T-helper 2 cell (primary cell): ENCODE results near the gene MRPS27.

ENCODE experiments used
- DNase-seq, 5 experiments: peaks; one replicate each; pipeline versions ENCODE4 v3.0.0 to v3.0.0-alpha.2; 2012 to 2022

The MRPS27 gene

DNA sequence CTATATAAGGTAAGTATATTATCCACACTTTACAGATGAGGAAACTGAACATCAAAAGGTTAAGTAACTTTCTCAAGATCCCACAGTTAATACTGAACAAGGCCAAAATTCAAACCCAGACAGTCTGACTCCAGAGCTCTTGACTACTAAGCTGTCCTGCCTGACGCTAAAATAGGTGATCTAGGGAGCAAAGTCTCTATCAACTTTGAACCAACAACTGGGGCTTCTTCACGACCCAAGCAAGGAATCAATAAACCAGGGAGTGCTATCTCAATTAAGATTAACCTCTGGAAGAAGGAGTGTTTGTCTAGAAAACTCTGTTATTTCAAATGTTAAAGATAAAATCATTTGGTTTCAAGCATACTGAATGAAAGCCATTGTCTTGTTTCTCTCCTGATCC, 64.4 kb downstream of the MRPS27 start:
- no peak for DNase-seq

DNA sequence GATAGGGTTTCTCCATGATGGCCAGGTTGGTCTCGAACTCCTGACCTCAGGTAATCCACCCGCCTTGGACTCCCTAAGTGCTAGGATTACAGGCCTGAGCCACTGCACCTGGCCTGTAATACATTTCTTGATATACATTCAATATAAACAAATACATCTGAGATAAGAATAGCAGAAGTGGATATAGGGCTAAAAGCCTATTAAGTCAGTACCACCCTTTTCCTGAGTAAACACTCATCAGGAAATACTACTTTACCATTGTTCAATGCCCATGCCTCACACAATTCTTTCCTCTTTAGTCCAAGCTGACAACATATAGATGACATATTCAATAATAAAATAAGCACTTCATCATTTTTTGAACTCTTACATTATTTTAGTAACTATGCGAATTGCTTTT, 64.8 kb downstream of the MRPS27 start:
- DNase-seq = no peak

DNA sequence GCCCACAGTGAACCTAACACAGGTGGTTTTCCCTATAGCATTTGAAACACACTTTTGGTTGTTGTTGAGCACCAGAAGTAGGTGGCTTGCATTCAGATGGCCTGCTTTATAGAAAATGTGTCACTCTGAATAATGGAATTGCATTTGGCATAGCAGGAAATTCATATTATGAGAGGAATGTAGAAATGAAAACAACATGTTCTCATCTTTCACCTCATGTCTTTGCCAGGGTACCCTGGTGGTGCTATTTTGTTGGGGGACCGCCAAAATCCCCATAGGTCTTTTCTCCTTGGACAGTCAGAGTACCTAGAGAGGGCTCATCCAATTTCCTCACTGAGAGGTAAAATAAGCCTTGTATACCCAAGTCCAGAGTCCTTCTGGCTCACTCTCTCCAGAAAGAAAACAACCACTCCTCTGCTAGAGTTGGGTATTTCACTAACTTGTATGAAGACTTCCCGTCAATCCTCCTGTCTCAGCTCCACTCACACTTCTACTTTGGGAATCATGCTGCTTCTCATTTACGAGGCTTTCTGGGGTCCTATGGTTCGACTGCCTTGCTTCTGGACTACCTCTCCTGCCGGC, 67.4 kb downstream of the MRPS27 start:
- no peak for DNase-seq

DNA sequence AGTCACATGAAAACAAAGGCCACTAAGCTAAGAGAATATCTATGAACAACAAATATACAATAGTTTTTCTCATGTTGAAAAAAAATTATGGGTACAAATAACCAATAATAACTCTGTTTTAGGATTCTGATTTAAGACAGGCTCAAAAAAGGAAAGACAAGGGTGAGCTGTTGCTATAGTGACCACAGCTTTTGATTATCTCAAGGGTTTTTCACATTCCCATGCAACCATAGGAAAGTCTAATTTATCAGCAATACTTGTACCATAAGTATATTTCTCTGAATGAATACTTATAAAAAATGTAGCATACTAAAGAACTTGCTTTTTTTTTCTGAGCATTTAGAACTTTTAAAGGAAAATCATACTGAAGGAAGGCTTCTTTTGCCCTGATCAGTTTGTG, 68.0 kb downstream of the MRPS27 start:
- DNase-seq = no peak

DNA sequence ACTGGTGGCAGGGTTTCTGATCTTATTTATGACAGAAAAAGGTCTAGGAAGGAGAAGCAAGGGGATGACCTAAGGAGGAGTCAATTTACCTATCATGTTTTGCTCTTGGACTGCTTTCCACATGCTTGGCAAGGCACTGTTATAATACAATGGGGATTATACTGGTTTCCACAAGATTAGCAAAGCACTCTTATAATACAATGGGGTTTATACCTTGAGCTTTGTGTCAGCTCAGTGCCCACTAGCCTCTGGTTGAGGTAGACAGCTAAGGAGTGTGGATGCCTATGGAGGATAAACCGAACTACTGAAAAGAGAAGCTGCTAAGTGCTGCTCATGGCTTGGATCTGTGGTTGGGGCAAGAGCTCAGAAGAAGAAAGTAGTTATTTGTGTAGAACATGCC, 68.7 kb downstream of the MRPS27 start:
- no peak for DNase-seq

DNA sequence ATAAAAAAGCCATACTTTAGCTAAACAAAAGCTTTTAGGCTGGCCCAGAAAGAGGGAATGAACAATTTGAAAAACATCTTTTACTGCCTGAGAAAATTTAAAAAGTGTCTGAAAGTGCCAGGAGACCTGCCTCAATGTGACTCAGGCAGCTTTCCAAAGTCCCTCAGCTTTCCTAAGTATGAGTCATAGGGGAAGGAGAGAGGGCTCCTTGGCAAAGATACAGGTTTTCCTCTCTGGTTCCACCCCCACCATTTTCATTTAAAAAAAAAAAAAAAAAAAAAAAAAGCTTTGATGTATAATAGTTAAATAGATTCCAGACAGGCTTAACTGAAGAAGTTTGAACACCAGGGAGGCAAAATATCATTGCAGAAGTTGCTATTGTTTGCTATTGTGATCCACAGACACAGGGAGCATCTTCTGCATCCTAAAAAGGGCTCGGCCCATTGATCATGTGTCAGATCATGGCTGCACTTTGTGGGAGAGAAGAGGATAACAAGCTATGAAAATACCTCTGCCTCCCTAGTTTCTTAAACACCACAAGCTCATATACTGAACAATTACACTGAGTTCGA, 71.5 kb downstream of the MRPS27 start:
- DNase-seq = no peak

DNA sequence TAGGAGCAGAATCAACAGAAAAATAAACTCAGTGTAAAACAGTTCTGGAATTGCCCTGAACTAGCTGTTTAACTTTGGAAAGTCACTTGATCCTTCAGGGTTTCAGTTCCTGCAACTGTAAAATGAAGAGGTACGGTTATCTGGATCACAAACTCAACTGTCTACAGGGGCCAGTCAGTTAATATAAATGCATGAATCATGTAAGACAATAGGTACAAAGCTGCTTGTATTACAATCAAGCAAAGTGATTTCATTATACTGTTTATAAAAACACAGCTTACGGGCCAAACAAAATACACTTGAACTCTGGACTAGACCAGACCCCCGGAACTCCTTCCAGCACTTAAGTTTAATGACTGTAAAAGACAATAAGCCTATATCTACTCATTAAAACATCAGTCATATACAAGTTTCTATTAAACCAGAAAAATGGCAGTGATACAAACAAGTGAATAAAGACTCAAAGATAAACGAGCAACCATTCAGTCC, 73.0 kb downstream of the MRPS27 start:
- DNase-seq = no peak

DNA sequence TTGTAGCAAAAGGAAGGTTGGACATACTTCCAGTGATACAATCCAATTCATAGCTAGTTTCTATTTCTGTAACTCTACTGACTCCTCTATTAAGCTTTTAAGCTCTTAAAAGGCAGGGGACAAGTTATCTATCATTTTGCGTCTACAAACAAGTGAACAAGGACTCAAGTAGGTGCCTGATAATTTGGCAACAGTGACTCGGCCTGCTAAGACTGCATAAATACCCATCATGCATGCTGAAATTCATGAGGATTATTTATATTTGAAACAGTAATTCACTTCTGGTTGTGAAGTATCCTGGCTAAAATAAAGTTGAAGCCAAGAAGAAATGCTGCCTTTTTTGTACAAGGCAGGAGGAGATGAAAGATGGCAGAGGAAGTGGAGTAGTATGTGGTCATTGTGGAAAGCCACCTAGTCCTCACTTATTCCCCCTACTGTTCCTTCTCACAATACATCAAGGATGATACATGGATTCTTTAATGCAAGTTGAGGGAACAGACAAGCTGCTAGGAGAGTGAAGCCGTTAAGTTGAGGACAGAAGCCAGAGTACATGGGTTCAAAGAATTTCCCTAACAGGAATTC, 74.0 kb downstream of the MRPS27 start:
- DNase-seq = peak in 1 of 5 experiments; percentile 26

DNA sequence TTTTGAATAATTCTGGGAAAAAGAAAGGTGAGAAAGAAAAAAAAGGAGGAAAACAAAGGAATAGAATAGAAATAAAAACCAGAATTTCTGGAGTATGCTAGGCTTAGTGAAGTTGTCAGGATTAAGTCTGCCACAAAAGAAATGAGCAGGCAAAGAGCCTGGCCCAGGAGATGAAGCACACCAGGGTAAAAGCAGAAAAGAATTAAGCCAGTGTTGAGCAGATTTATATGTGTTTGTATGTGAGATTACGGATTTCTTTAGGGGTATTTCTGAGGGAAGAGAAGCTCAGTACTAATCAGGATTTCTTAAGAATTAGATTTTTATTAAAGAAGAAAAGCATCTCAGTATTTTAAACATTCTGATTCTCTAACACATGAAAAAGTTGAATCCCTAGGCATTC, 74.5 kb downstream of the MRPS27 start:
- DNase-seq = no peak

DNA sequence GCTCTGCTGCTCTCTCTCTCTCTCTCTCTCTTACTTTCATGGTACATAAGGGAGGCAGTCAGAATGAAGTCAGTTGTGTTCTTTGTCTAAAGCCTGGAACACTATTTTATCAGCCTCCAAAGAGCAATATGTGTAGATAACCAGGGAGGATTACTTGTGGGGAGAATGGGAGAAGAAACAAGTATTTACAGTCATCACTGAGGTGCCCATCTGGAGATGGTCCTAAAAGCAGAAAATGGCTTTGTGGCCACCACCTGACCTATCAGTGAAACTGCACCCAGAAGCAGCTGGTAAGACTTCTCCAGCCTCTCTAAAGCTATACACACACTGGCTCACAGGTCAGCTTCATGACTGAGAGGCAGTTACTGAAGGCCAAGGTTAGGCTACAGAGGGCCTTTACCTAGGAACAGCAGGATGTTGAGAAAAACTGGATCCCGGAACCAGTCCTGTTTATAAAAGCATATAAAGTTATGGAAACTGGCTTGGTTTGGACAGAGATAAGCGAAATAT, 75.1 kb downstream of the MRPS27 start:
- no peak for DNase-seq

DNA sequence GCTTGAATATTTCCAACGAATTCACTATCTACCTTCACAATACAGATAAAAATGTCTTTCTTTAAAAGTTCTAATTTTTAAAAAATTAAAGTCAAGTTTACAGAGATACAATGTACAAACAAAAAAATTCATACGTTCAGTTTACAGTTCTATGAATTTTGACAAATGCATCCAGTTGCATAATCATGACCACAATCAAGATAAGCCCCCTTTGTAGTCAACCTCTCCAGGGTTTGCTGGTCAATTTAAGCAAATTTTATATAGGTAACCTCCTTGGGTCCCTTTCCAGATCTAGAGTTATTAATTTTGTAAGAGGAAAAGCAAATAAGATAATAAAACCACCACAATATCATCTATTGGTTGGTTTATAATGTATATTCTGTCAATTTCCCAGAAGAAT, 76.3 kb downstream of the MRPS27 start:
- DNase-seq = no peak

DNA sequence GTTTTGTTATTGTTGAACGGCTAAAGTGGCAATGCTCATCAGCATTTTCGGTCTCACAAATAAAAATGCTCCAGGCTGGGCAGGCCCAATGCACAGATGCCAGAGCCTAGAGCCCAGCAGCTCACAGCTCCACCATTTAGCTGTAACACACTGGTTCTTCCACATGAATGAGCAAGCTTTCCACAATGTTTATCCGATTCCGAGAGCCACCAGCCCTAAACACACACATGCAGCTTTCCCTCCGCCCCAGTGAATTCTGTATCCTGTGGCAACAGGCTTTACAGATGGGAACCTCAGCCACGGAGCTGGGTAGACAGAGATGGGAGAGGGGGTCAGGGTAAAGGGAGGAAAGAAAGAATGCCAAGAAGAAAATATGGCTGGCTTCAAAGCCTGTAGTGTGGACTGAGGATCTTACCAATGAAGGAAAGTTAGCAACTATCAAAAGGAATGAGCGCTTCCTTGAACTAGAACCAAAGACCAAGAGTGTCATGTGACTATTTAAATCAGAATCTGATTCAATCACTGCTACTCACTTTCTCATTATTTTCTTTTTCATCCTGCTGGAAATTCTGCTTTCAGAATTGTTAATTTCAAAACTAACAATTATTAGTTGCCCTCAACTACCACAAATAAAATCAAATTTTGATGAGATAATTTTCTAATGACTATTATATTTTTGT, 77.1 kb downstream of the MRPS27 start:
- DNase-seq = no peak

DNA sequence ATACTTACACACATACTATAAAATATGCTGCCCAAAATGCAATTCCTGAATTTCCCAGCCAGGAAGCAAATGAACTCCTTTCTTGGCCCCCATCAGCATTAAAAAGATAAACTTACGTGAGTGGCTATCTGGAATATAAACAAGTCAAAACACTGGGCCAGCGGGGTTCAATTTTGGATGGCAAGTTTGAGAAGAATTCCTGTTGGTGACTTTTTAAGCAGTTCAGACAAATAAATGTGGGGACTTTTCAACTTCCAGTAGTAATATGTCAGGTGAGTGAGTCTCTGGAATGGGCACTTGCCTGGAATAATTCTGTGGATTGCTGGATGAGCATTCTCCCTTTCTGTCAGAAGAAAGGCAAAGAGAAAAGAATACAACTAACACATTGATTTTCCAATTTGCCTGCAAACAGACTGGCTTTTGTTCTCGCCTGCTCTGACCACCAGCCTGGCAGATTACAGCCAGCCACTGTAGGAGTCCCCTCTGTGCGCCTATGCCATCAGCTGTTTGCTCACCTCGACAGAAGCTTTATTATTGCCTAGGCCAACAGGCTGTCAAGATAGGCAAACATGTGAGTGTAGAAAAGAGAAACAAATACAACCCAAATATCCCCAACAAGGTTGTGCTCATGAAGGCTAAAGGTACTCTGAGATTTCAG, 78.6 kb downstream of the MRPS27 start:
- no peak for DNase-seq

DNA sequence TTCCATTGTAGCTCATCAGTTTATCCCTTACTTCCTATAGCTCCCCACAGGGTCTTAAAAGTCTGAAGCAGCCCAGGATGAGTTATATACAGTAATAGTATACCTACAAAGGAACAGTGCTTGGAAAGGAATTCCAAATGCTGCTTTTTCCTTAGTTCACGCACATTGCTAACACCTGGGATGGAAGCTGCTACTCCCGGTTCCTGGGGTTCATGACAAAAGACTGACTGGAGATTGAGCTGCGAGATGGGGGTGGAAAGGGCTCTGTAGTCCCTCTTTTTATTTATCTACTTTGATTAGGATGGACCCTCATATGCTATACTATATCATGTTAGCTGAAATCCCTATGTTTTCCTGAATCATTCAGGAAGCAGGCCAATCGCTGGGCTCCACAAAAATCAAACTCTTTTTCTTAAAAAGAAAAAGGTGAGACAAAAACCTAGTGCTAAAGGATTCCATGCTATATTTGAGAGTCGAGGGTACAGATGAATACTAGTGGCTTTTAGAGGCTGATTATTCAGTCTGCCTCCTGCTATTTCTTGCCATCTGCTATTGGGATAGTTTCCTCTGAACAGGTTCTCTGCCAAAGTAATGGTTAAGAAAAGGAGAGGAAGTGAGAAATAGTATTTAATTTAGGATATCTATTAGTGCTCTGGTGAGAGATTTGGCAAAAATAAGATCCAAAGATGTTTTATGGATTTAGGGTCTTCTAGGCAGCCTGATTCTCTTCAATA, 81.2 kb downstream of the MRPS27 start:
- DNase-seq = no peak

DNA sequence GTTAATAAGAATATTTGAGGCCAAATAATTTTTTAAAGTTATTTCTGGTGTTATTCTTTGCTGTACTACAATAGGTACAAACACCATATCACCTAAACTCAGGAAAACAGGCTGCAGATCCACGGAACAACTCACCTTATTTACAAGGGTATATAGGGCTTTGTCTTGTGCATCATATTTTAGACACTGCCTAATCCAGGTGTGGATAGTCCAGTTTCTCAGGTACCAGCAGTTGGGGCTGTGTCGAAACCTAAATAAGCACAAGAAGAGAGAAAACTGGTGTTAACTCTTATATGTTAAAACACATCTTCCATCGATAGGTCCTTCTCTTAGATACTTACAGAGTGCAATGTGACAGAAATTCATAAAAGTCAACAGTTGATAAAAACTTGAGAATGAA, 82.2 kb downstream of the MRPS27 start:
- DNase-seq = no peak

DNA sequence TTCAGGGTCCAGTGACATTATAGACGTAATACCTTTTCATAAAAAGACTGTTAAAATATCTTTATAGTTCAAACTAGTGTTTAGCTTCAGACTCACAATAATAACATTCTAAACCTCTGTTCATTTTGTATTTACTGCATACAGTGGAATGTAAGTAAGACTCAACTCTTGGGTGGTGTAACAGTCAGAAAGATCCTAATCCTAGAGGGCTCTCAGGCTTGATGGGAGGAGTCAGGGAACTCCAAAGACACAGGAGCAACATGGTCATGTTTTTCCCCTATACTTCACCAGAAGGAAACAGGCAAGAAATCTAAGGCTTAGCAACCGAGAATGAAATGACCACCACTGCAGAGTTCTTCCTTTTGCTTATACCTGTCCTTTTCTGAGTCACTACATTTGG, 82.6 kb downstream of the MRPS27 start:
- DNase-seq = no peak

DNA sequence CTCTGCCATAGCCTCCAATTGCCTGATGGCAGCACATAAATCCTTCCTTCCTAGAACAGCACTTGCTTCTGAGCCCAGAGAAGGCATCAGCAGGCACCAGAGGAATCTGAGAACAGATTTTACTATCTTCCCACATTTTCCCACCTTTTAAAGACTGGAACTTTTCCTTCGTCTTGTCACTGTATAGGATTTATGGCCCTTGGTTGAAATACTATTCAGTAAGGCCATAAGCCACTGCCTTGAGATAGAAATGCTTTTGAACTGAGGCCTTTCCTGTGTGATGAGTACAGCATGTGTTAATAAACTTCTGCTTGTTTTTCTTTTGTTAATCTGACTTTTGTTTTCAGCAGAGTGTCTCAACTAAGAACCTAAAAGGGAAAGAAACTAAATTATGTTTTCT, 84.3 kb downstream of the MRPS27 start:
- DNase-seq = no peak

DNA sequence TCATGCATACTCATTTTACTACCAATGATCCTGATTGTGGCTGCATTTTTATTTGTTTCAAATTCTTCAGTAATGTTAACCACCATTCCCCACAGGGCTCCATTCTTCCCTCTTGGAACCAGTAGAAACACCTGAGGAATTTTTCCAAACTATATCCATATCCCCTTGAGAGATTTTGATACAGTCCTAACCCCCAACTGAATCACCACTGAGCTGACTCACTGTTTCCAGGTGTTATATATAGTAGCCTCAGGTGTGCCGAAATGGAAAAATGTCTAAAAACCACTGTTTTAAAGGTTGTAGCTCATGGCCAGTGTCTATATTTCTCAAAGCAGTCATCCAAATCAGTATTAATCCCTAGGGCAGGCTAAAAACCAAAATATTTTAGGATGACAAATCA, 85.2 kb downstream of the MRPS27 start:
- DNase-seq = no peak

DNA sequence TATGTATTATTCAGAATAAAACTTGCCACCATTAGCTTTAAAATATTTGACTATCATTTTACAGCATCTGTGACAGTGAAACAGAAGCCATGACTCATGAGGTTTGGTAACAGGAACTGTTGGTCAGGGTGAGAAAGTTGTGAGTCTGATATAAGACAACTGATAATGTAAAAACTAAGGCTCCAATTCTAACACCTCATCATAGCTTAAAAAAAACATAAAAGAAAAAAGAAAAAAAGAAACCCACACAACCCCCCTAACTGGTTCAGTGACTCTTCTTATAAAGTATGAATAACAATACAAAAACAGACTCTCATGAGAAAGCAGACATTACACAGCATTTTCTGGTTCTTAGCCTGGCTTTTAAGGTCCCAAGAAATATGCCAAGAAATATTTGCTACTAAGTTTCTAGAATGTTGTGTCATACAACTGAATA, 85.8 kb downstream of the MRPS27 start:
- DNase-seq = peak in 2 of 5 experiments; percentile 82 to 86

DNA sequence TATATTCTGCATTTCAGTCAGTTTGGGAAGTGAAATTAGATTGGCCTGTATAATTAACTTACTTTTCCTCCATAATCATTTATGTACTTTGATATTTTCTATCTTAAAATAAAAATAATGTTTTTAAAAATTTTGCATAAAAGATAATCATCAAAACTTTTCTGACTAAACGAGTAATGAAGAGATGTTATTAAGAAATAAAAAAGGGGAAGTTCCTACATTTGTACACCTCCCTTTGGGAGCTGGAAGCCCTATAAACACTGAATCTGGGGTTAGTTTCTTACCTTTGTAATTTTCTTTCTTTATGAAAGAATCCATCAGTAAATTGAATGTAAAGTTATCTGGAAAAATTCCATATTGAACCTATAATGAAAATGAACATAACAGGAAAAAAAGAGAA, 86.2 kb downstream of the MRPS27 start:
- no peak for DNase-seq

DNA sequence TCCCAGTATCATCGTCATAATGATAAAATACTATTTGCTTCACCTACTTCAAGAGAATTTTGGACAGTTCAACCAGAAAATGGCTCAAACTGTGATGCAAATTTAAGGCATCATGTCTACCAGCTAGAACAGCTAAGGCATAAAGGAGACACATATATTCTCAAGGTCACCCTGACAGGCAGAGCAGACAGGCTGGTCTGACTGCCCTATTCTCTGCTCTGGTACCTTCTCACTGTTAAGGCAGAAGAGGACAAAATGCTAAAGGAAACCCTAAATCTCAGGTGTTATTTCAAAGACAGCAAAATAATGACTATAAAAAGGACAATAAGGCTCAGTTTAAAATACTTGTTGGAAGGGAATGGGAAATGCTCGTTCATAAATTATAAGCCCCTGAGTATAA, 87.2 kb downstream of the MRPS27 start:
- no peak for DNase-seq

DNA sequence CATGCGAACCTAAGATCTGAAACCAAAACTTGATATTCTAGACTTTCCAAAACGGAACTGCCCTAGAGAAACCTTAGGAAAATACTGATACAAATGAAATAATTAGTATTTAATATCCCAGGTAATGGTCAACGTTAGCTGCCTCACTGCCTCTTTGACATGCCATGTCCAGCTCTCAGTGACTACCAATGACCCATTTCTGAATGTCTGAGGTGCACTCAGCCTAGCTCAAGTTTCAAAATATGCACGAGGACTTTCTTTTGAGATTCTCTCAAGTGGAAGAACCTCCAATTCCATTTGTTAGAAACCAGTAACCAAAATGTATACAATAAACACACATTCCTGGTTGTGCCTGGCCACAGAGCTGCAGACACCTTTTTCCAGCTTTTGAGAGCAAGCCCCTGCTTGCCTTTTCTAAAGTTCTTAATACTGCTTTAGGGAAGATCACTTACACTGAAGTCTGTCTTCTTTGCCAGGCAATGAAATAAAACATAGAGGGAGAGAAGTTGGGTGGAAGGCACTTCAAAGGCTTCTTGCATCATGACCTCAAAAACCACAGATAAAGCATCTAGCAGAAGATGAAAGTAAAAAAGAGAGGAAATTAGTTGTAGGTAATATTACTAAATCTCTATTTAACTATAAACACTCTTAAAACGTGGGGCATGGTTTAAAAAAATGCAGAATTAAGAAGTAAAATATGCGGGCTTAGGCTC, 87.9 kb downstream of the MRPS27 start:
- peak in 2 of 5 experiments; percentile 62 to 74 for DNase-seq
